ENCODE results near the gene ATG7.

ATG7 gene

GRCh38 chr3:11364181-11364580, 92.0 kb downstream of the ATG7 start:
- no peak for TF ChIP-seq CTCF (IDR thresholded peaks at IDR 0.05)

GRCh38 chr3:11367143-11367693, 95.0 kb downstream of the ATG7 start:
- no peak for TF ChIP-seq CTCF (IDR thresholded peaks at IDR 0.05)

DNA sequence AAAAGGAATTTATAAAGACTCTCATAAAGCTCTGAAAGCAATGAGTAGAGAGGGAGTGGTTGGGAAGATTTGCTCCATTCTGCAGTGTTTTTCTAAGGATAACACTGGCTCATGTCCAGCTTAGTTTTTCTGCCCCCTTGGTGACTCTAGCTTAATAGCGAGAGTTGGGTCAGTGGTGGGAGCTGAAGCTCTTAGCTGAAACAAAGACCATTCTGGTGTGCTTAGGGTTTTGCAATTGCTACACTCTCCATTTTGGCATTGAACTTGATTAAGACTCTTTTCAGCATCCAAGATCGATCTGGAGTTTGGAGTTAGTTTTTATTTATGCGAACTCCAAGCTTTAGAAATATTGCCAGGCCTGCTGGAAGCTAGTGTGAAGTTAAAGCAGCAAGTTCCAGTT, 98.0 kb downstream of the ATG7 start:
- TF ChIP-seq CTCF (IDR thresholded peaks at IDR 0.05): no peak

DNA sequence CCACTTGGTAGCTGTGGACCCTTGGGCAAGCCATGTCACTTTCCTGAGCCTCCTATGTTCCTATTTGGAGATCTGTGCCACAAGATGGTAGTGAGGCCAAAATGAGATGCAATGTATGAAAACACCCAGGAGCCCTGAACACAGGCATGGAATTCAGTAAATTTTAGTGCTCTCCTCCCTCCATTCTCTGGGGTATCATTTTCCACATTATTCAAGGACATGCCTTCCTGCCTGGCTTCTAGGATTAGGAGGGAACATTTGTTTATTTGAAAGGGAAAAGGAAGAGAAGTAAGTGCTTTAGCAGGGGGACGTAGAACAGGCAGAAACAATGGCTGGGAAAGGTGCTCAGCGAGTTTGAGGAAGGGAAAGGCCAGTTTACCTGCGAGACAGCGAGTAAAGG, 98.8 kb downstream of the ATG7 start:
- TF ChIP-seq CTCF (IDR thresholded peaks at IDR 0.05): no peak

GRCh38 chr3:11371747-11372146, 99.5 kb downstream of the ATG7 start:
- TF ChIP-seq CTCF (IDR thresholded peaks at IDR 0.05): no peak

- TF ChIP-seq CTCF (IDR thresholded peaks at IDR 0.05): no peak
These were observed 101.0 kb downstream of the ATG7 start for GRCh38 chr3:11373235-11373634.

DNA sequence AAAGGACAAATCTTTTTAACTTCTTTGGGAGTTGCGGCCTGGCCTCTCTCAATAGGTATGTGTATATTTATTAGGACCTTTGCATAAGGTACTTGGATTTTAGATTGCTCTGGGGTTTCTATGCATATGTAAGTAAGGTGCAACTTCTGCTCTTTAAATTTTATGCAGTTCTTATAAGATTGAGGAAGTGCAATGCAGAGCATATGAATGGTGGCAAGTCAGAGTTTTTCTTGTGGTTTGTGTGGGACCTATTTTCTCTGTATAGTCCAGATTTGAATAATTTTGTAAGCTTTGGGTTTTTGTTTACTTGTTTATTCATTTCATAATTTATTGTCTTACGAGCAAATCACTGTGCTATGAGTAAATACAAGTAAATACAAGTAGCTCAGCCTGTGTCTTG, 101.5 kb downstream of the ATG7 start:
- no peak for TF ChIP-seq CTCF (IDR thresholded peaks at IDR 0.05)
